HL-60/S4 treated with phorbol 12-myristate 13-acetate at 8.2 ng/mL for 4 days and 3 days (cell line): ENCODE data around the gene RNF4.
"Not testable (repeated sequence)": the region's sequence is repeated elsewhere in the genome, so short reads cannot be mapped to it uniquely, and the experiment has no call there.

ENCODE experiments used
- in situ Hi-C: fragments of 300-500 bp; cut with MboI; formaldehyde crosslinking; loops from 2 replicates; pipeline ENCODE4 v1.15.0; 2022; ENCODE audit warnings: low sequenced_read_pairs

Gene RNF4

GRCh38 chr4:2457481-2458295, 11.2 kb upstream of the RNF4 start:
- in situ Hi-C loops = no loop called here

DNA sequence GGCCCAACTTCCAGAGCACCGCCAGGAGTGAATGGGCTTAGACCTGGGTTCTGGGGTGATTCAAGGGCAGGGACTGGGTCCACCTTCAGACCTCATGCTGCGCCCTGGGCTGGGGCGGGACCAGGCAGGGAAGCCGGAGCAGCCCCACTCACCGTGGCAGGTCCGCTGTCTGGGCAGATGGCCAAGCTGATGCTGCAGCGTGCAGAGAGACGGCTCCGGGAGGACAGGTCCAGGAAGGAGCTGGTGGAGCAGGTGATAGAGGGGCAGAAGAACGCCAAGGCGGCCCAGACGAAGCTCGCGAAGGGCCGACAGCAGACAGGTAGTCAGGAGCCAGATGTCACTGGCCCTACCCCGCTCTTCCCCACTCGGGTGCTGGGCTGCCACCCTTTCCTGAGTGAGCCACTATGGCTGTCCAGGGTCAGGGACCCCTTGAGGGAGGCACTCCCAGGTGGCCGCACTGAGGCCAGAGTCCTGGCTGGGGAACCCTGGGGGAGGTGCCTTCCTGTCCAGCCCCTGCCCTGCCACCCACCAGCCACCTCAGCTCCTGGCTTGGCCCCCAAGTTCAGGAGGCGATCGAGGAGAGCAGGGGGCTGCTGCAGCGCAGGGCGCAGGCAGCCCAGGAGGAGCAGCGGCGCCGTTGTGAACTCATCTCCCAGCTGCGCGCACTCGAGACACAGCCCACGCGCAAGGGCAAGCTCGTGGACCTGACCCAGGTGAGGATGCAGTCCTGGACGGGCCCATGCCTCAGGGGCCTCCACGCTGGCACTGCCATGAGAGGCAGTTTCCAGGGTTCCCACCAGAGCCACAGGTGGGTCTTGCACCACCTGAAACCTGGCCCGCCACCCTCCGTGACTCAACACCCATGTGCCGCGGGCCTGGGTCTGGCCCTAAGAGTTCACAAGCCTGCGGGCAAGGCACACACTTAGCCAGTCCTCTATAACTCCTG, 10.1 kb upstream of the RNF4 start:
- in situ Hi-C loops = no loop called here

- in situ Hi-C loops = no loop called here
These were observed 9.1 kb upstream of the RNF4 start for GRCh38 chr4:2459589-2460349.

DNA sequence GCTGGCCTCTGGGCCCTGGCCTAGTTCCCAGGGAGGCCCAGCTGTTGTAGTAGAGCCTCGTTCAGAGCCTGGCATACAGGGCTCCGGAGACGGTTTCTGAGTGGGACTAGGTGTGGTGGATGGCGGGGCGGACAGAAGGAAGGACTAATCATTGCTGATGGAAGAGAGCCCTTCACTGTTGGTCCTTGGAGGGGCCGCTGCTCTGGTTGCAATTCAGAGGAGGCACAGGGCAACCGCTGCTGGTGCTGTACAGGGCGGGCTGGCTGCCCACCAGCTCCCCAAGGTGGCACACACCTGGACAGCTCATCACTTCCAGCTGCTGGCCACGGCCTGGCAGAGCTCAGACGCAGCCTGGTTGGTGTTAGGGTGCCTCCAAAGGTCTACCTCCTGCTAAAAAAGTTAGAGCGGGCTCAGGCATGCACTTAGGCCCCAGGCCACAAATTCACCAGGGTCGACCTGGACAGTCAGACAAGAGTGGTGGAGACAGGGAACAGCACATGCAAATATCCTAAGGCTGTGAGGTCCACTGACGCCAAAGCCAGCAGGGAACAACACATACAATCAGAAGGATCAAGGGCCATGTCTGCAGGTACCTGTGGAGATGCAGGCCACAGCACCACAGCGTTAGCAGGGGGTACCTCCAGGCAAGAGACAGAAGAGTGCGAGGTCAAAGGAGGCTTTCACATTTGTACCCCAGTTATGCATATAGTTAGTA, 7.5 kb upstream of the RNF4 start:
- in situ Hi-C loops = no loop called here

- in situ Hi-C loops = no loop called here
These were observed 6.5 kb upstream of the RNF4 start for GRCh38 chr4:2462218-2462991.

- in situ Hi-C loops = no loop called here
These were observed 5.7 kb upstream of the RNF4 start for GRCh38 chr4:2462992-2463762.

GRCh38 chr4:2465032-2465431, 3.9 kb upstream of the RNF4 start:
- in situ Hi-C loops = no loop called here

DNA sequence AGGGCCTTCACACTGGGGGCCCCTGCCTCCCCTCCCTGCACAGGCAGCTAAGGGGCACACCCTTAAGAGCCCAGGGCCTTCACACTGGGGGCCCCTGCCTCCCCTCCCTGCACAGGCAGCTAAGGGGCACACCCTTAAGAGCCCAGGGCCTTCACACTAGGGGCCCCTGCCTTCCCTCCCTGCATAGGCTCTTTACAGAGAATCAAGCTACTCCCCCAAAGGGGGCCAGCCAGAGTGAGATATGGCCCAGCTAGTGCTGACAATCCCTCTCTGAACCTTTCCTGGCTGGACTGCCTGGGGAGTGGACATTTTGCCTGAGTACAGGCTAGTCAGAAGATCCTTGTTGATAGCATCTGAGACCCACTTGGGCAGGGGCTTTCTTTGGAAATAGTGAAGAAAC, 3.4 kb upstream of the RNF4 start:
- in situ Hi-C loops = not testable (repeated sequence)

DNA sequence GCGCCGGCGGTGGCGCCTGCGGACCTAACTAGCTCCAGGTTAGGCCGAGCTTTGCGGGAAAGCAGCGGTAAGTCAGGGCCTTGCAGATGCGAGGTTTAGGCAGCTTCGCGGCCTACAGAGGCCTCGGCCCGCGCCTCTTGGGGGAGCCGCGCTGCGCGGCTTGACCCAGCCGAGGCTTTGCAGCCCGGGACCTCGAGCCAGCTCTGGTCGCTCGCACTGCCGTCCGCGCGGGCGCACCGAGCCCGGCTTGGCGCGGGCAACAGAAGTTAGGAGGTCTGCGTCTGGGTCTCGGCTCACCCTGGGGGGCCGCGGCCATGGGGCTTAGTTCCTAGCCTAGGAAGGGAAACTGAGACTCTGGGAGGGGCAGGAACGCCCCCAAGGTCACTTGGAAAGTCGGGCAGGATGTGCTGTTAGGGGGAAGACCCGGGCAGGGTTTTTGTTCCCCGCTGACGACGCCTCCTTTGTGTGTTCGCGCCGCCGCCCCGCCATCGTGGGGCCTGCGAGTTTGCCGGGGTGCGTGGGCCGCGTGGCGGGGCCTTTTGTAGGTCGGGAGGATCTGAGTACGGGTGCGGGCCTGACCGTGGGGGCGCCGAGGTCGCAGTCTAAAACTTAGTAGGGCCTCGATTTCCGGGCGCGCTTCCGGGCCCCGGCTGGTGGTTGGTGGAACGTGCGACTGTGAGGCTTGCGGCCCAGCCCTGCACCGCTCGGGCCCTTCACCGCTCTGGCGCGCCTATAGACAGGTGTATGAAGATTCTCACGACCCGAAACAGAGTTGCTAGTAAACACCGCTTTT, 482 bp downstream of the RNF4 start:
- in situ Hi-C loops = no loop called here

DNA sequence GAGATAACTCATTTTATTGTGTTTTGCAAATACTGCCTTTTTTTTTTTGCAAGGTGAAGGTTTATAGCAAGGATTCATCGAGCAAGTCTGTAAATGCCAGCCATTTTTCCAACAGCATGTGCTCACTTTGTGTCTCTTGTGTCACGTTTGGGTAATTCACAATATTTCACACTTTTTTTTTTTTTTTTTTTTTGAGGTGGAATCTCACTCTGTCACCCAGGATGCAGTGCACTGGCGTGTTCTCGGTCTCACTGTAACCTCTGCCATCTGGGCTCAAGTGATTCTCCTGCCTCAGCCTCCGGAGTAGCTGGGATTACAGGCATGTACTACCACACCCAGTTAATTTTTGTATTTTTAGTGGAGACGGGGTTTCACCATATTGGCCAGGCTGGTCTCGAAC, 1.9 kb downstream of the RNF4 start:
- in situ Hi-C loops = no loop called here

DNA sequence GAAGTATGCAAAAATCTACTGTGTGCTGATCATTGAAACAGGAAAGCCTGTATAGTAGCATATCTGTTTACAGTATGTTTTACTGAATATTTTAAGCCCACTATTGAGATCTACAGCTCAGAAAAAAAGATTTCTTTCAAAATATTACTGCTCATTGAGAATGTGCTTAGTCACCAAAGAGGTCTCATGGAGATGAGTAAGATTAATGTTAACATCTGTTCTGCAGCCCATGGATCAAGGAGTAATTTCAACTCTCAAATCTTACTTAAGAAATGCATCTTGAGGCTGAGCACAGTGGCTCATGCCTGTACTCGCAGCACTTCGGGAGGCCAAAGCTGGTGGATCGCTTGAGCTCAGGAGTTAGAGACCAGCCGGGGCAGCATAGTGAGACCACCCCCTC, 3.3 kb downstream of the RNF4 start:
- in situ Hi-C loops = no loop called here

- in situ Hi-C loops = no loop called here
These were observed 9.3 kb downstream of the RNF4 start for GRCh38 chr4:2478229-2478628.

DNA sequence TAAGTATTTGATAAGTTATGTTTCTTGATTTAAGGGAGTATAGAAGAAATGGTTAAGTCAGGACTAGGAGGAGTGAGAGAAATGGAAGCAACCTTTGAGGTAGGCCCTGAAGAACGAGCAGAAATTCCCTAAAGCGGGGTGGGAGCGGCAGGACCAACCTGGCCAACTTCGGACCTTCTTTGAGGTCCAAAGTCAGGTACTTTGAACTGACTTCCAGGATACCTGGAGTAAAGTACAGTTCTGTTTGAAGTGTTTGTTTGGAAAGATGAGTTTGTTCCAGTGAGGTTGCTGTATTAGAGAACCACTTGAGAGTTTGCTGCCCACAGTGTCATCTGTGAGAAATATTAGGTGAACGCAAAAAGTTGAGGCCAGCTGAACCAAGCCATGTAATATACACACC, 11.7 kb downstream of the RNF4 start:
- in situ Hi-C loops = no loop called here

- in situ Hi-C loops = no loop called here
These were observed 13.3 kb downstream of the RNF4 start for GRCh38 chr4:2482192-2482591.

GRCh38 chr4:2482693-2483092, 13.8 kb downstream of the RNF4 start:
- in situ Hi-C loops = no loop called here

GRCh38 chr4:2483237-2483636, 14.3 kb downstream of the RNF4 start:
- in situ Hi-C loops = no loop called here

- in situ Hi-C loops = no loop called here
These were observed 15.3 kb downstream of the RNF4 start for GRCh38 chr4:2484185-2484584.

- in situ Hi-C loops = no loop called here
These were observed 16.1 kb downstream of the RNF4 start for GRCh38 chr4:2484993-2485392.
